ENCODE data around the gene CERS4. TPM values are rescaled to one million over a fixed set of nuclear protein-coding genes. Genes with fewer than 3 reads are reported as not detected.
A peak's percentile ranks its signal among the peaks of the same experiment; 100 is the strongest.

Gene CERS4
- total and polyA plus RNA-seq, 10 donors = 27.7 to 49.2 (median 43.1) TPM

- no peak overlapping the region for H3K27ac ChIP-seq
- 87 to 93% (median 88%) methylated on average over 4 to 11 of the region's 11 CpGs for WGBS, 5 donors
- H3K4me1 ChIP-seq = peaks cover 0 to 13% (median 6%) of the 10 kb centered on the region in 6 donors
- H3K36me3 ChIP-seq = peaks cover 0 to 82% (median 31%) of the 10 kb centered on the region in 6 donors
- H3K9me3 ChIP-seq = no peaks in the 10 kb centered on the region
- no peaks in the 10 kb centered on the region for H3K27me3 ChIP-seq (replicated peaks in 1 of 7)
- no peak for DNase-seq
- no peak for TF ChIP-seq POLR2AphosphoS5 (IDR thresholded peaks at IDR 0.05)
- peak in 1 of 11 experiments; percentile 4 for TF ChIP-seq CTCF (IDR thresholded peaks at IDR 0.05 in 8 of 11, conservative IDR thresholded peaks at IDR 0.05 in 3 of 11)
- no peak for TF ChIP-seq POLR2A (IDR thresholded peaks at IDR 0.05)
- intact Hi-C loops (cut with DNase I; ENCODE audit: low total_unique reads) = loop anchor here (5.0 kb wide), 1 partner anchor 307 kb away; no protein-coding TSS in a partner anchor
- no peak overlapping the region for H3K4me3 ChIP-seq
Measured at GRCh38 chr19:8254286-8255001, 45.3 kb downstream of the CERS4 start.

- Histone ChIP-seq H3K9me3 (no peaks in the 10 kb centered on the region), H3K36me3 (peaks cover 0 to 84% (median 31%) of the 10 kb centered on the region in 6 donors)
Measured at GRCh38 chr19:8255426-8256125, 46.4 kb downstream of the CERS4 start.

GRCh38 chr19:8256276-8257051 lies 47.3 kb downstream of the CERS4 start:
- Histone ChIP-seq H3K9me3 (no peaks in the 10 kb centered on the region), H3K4me3 (no peak overlapping the region), H3K4me1 (peaks cover 0 to 17% (median 6%) of the 10 kb centered on the region in 6 donors), H3K36me3 (peaks cover 0 to 81% (median 31%) of the 10 kb centered on the region in 6 donors), H3K27me3 (replicated peaks in 1 of 7) (no peaks in the 10 kb centered on the region), H3K27ac (no peak overlapping the region)
- intact Hi-C loops (cut with DNase I; ENCODE audit: low total_unique reads) = no loop called here
- DNase-seq = no peak
- whole genome bisulfite sequencing, 5 donors = 93 to 98% (median 95%) methylated on average over 12 to 15 of the region's 15 CpGs
- TF ChIP-seq POLR2AphosphoS5 (IDR thresholded peaks at IDR 0.05) (no peak), POLR2A (IDR thresholded peaks at IDR 0.05) (no peak), CTCF (IDR thresholded peaks at IDR 0.05 in 8 of 11, conservative IDR thresholded peaks at IDR 0.05 in 3 of 11) (no peak)

More at GRCh38 chr19:8255426-8256125, 46.4 kb downstream of the CERS4 start:
- DNase-seq = no peak
- H3K4me3 ChIP-seq = no peak overlapping the region
- peak in 1 of 3 donors; percentile 23 for TF ChIP-seq POLR2AphosphoS5 (IDR thresholded peaks at IDR 0.05)
- no peak for TF ChIP-seq CTCF (IDR thresholded peaks at IDR 0.05 in 8 of 11, conservative IDR thresholded peaks at IDR 0.05 in 3 of 11)
- no peaks in the 10 kb centered on the region for H3K27me3 ChIP-seq (replicated peaks in 1 of 7)
- peaks cover 0 to 16% (median 6%) of the 10 kb centered on the region in 6 donors for H3K4me1 ChIP-seq
- H3K27ac ChIP-seq = no peak overlapping the region
- intact Hi-C loops (cut with DNase I; ENCODE audit: low total_unique reads) = no loop called here
- WGBS, 5 donors = 81 to 96% (median 89%) methylated on average over 7 to 18 of the region's 18 CpGs

All from spleen (tissue), 11 donors.